Transverse colon (tissue), 4 donors: ENCODE measurements around the gene RPS6KA4. TPM values are rescaled to one million over a fixed set of nuclear protein-coding genes. Genes with fewer than 3 reads are reported as not detected.
A peak's percentile ranks its signal among the peaks of the same experiment; 100 is the strongest.

Source experiments
- DNase-seq: peaks from one replicate; pipeline ENCODE4 v3.0.0-alpha.2; 2019
- H3K27ac ChIP-seq, 4 donors: fragments of 200-600 bp; sonication (generic); 2 replicates each; pipeline ENCODE4 v1.5.1; 2016 to 2018; ENCODE audit warnings: inconsistent platforms in 4 of 4
- H3K27me3 ChIP-seq: fragments of 200-600 bp; sonication (generic); 2 replicates; pipeline ENCODE4 v1.5.1; 2017; ENCODE audit warnings: inconsistent platforms
- H3K36me3 ChIP-seq, 4 donors: fragments of 200-600 bp; sonication (generic); 2 replicates each; pipeline ENCODE4 v1.5.1; 2017 to 2019; ENCODE audit warnings: inconsistent platforms in 4 of 4
- H3K4me1 ChIP-seq, 4 donors: fragments of 200-600 bp; sonication (generic); 2 replicates each; pipeline ENCODE4 v1.5.1; 2017 to 2020; ENCODE audit warnings: inconsistent platforms in 4 of 4
- H3K4me3 ChIP-seq, 4 donors: fragments of 200-600 bp; sonication (generic); 1 replicate in 1 of 4; 2 replicates in 3 of 4; pipeline versions ENCODE4 v1.5.1 to v1.6.1; 2017 to 2019; ENCODE audit warnings: inconsistent platforms in 4 of 4
- H3K9me3 ChIP-seq, 2 donors: fragments of 200-600 bp; sonication (generic); 2 replicates each; pipeline ENCODE4 v1.5.1; 2017 to 2019; ENCODE audit warnings: inconsistent platforms in 2 of 2
- CTCF ChIP-seq, 5 experiments: fragments of 200-600 bp in 3 of 5; fragments of 450-650 bp in 2 of 5; sonication (generic) in 3 of 5; IDR thresholded peaks; 1 replicate in 2 of 5; 2 replicates in 3 of 5; pipeline ENCODE4 v1.5.1; 2016 to 2017; ENCODE audit warnings: antibody characterized with exemption in 5 of 5, inconsistent platforms in 3 of 5, mild to moderate bottlenecking in 2 of 5, moderate library complexity in 1 of 5
- EP300 ChIP-seq: sonication (generic); formaldehyde crosslinking; IDR thresholded peaks from one replicate; pipeline ENCODE4 v1.6.1; 2017; ENCODE audit warnings: antibody characterized with exemption, low read depth
- POLR2A ChIP-seq: fragments of 450-650 bp; IDR thresholded peaks from one replicate; pipeline ENCODE4 v1.6.1; 2016; ENCODE audit warnings: antibody characterized with exemption, mild to moderate bottlenecking, moderate library complexity
- POLR2AphosphoS5 ChIP-seq, 3 donors: sonication (generic); formaldehyde crosslinking; IDR thresholded peaks; one replicate each; pipeline ENCODE4 v1.6.1; 2016; ENCODE audit warnings: antibody characterized with exemption in 3 of 3
- WGBS, 2 donors: methylation state at CpG; one replicate each; pipeline ENCODE4 v1.1.5; 2018; ENCODE audit warnings: low coverage in 1 of 2; 5-methylcytosine and 5-hydroxymethylcytosine counted together
- in situ Hi-C, 4 donors: fragments of 200-750 bp; cut with MboI; loops; one replicate each; pipeline versions ENCODE4 v1.15.0 to v1.15.1; 2017; ENCODE audit warnings: low sequenced_read_pairs in 3 of 4, low pct_ligation_motif_present in 1 of 4, low pct_unique_long_range_greater_than_20kb in 1 of 4
- intact Hi-C: fragments of 100-400 bp; cut with DNase I; formaldehyde crosslinking; loops from one replicate; pipeline ENCODE4 v1.15.1; 2023; ENCODE audit warnings: low total_unique reads
- total RNA-seq, 4 donors: library from RNA; depleted of rRNA; stranded (reverse); fragments of >200 nt; gene quantifications; one replicate each; pipeline ENCODE4 v1.1.0, GENCODE V29; 2016

Gene RPS6KA4
- total RNA-seq, 4 donors from 2014 or later: 14.5 to 86.0 (median 34.5) TPM

GRCh38 chr11:64406221-64406946 is 47.4 kb downstream of the RPS6KA4 start:
- H3K27ac ChIP-seq: peak overlapping the region in 2 of 4 donors; percentile 43 to 62
- no peaks in the 10 kb centered on the region for H3K27me3 ChIP-seq
- no peaks in the 10 kb centered on the region for H3K9me3 ChIP-seq
- TF ChIP-seq CTCF (IDR thresholded peaks at IDR 0.05) (no peak), POLR2AphosphoS5 (IDR thresholded peaks at IDR 0.05) (no peak), POLR2A (no peak), EP300 (no peak)
- H3K36me3 ChIP-seq: no peaks in the 10 kb centered on the region
- WGBS, 2 donors: 47 to 60% methylated on average over 1 to 10 of the region's 10 CpGs
- no peak for DNase-seq
- no peak overlapping the region for H3K4me3 ChIP-seq
- H3K4me1 ChIP-seq: peaks cover 0 to 26% (median 5%) of the 10 kb centered on the region in 4 donors
- intact Hi-C loops: no loop called here
- in situ Hi-C loops: no loop called here

GRCh38 chr11:64407221-64407620 is 48.3 kb downstream of the RPS6KA4 start:
- H3K4me3 ChIP-seq: no peak overlapping the region
- WGBS, 2 donors: 83% methylated on average over 11 of the region's 11 CpGs; no CpG with 5 or more reads in 1 of the 2 donors
- H3K4me1 ChIP-seq: peaks cover 0 to 26% (median 5%) of the 10 kb centered on the region in 4 donors
- H3K27me3 ChIP-seq: no peaks in the 10 kb centered on the region
- TF ChIP-seq CTCF (IDR thresholded peaks at IDR 0.05): no peak
- no peak for DNase-seq
- intact Hi-C loops (no loop called here), in situ Hi-C loops (no loop called here)
- H3K9me3 ChIP-seq: no peaks in the 10 kb centered on the region
- H3K27ac ChIP-seq: no peak overlapping the region
- no peaks in the 10 kb centered on the region for H3K36me3 ChIP-seq

GRCh38 chr11:64407630-64408029 is 48.7 kb downstream of the RPS6KA4 start:
- no peak for DNase-seq
- no peaks in the 10 kb centered on the region for H3K36me3 ChIP-seq
- WGBS, 2 donors: 100% methylated on average over 1 to 2 of the region's 2 CpGs
- peaks cover 0 to 26% (median 5%) of the 10 kb centered on the region in 4 donors for H3K4me1 ChIP-seq
- intact Hi-C loops: no loop called here
- H3K27ac ChIP-seq: no peak overlapping the region
- H3K27me3 ChIP-seq: no peaks in the 10 kb centered on the region
- in situ Hi-C loops: no loop called here
- no peak overlapping the region for H3K4me3 ChIP-seq
- no peaks in the 10 kb centered on the region for H3K9me3 ChIP-seq
- TF ChIP-seq EP300: no peak
- no peak for TF ChIP-seq CTCF (IDR thresholded peaks at IDR 0.05)
- no peak for TF ChIP-seq POLR2A
- no peak for TF ChIP-seq POLR2AphosphoS5 (IDR thresholded peaks at IDR 0.05)

GRCh38 chr11:64409278-64409677 is 50.3 kb downstream of the RPS6KA4 start:
- Histone ChIP-seq H3K27ac (peak overlapping the region in 3 of 4 donors; percentile 10 to 55 (median 16)), H3K27me3 (no peaks in the 10 kb centered on the region), H3K9me3 (no peaks in the 10 kb centered on the region), H3K4me1 (peaks cover 0 to 26% (median 5%) of the 10 kb centered on the region in 4 donors), H3K4me3 (no peak overlapping the region), H3K36me3 (no peaks in the 10 kb centered on the region)
- TF ChIP-seq CTCF (IDR thresholded peaks at IDR 0.05) (no peak), POLR2A (no peak), POLR2AphosphoS5 (IDR thresholded peaks at IDR 0.05) (no peak), EP300 (no peak)
- DNase-seq: no peak
- 85% methylated on average over 16 of the region's 20 CpGs; no CpG with 5 or more reads in 1 of the 2 donors for WGBS, 2 donors
- in situ Hi-C loops: no loop called here
- intact Hi-C loops: no loop called here
